Cardiac muscle cell (in vitro differentiated cells and primary cell): ENCODE results near the gene TUBA1B. TPM values are rescaled to one million over a fixed set of nuclear protein-coding genes. Genes with fewer than 3 reads are reported as not detected.

Source experiments
- DNase-seq, 2 donors: peaks; one replicate each; pipeline versions ENCODE4 v3.0.0 to v3.0.0-alpha.2; 2010 to 2017; ENCODE audit warnings: low read depth in 1 of 2, low spot score in 1 of 2
- H3K27ac ChIP-seq: fragments of 200-600 bp; sonication (generic); 2 replicates; pipeline ENCODE4 v1.5.1; 2016
- H3K27me3 ChIP-seq: fragments of 200-600 bp; sonication (generic); 2 replicates; pipeline ENCODE4 v1.6.0; 2016; ENCODE audit warnings: control low read depth
- H3K36me3 ChIP-seq: fragments of 200-600 bp; sonication (generic); 2 replicates; pipeline ENCODE4 v1.5.1; 2016; ENCODE audit warnings: control low read depth
- H3K4me1 ChIP-seq: fragments of 200-600 bp; sonication (generic); 2 replicates; pipeline ENCODE4 v1.8.1; 2017; ENCODE audit warnings: low read depth, mild to moderate bottlenecking, mixed run types
- H3K4me3 ChIP-seq: fragments of 200-600 bp; sonication (generic); 2 replicates; pipeline ENCODE4 v1.5.1; 2016; ENCODE audit warnings: mild to moderate bottlenecking
- H3K9me3 ChIP-seq: fragments of 200-600 bp; sonication (generic); 2 replicates; pipeline ENCODE4 v1.5.1; 2017; ENCODE audit warnings: low read depth, mild to moderate bottlenecking, control low read depth
- CTCF ChIP-seq: IDR thresholded peaks from 2 replicates; pipeline ENCODE4 v1.5.1; 2012; ENCODE audit warnings: low read depth, mild to moderate bottlenecking, low read length
- polyA plus RNA-seq: library from polyadenylated mRNA; unstranded; fragments of >200 nt; fragmentation: Nextera tagmentation; extraction: Ambion mirVana; gene quantifications from 2 replicates; pipeline ENCODE4 v1.2.1, GENCODE V29; 2016
- total RNA-seq: library from RNA; depleted of rRNA; stranded (reverse); fragments of >200 nt; gene quantifications from 2 replicates; pipeline ENCODE4 v1.2.3, GENCODE V29; 2016

TUBA1B gene
- total and polyA plus RNA-seq, 2 experiments from 2014 or later = 1,582 to 2,134 TPM

- H3K4me3 ChIP-seq = peak overlapping the region; percentile 73
- H3K36me3 ChIP-seq = no peaks in the 10 kb centered on the region
- TF ChIP-seq CTCF = no peak
- H3K4me1 ChIP-seq = peaks cover 10% of the 10 kb centered on the region
- no peak for DNase-seq
- H3K9me3 ChIP-seq = no peaks in the 10 kb centered on the region
- H3K27ac ChIP-seq = peak overlapping the region; percentile 61
- no peaks in the 10 kb centered on the region for H3K27me3 ChIP-seq
Measured at GRCh38 chr12:49111206-49111605, 20.0 kb downstream of the TUBA1B start.

GRCh38 chr12:49110464-49111155 lies 20.6 kb downstream of the TUBA1B start, which contains the start of gene LMBR1L:
Gene LMBR1L (minus strand): TSS chr12:49110847. CDS start chr12:49110555, 292 bp downstream.
- Histone ChIP-seq H3K36me3 (no peaks in the 10 kb centered on the region), H3K4me1 (peaks cover 10% of the 10 kb centered on the region), H3K9me3 (no peaks in the 10 kb centered on the region), H3K4me3 (peak within 1 kb of the TSS; percentile 73), H3K27me3 (no peaks in the 10 kb centered on the region), H3K27ac (peak within 1 kb of the TSS; percentile 87)
- DNase-seq = peak; percentile 98 to 99
- TF ChIP-seq CTCF = peak; percentile 52

- no peaks in the 10 kb centered on the region for H3K9me3 ChIP-seq
- TF ChIP-seq CTCF = no peak
- H3K27ac ChIP-seq = peak overlapping the region; percentile 87
- peak in 1 of 2 donors; percentile 29 for DNase-seq
- no peaks in the 10 kb centered on the region for H3K27me3 ChIP-seq
- H3K4me1 ChIP-seq = peaks cover 10% of the 10 kb centered on the region
- H3K4me3 ChIP-seq = peak overlapping the region; percentile 73
- H3K36me3 ChIP-seq = no peaks in the 10 kb centered on the region
Measured at GRCh38 chr12:49109641-49110463, 21.3 kb downstream of the TUBA1B start.

- peak overlapping the region; percentile 33 for H3K27ac ChIP-seq
- no peaks in the 10 kb centered on the region for H3K27me3 ChIP-seq
- peaks cover 10% of the 10 kb centered on the region for H3K4me1 ChIP-seq
- H3K36me3 ChIP-seq = peaks cover 3% of the 10 kb centered on the region
- no peak for TF ChIP-seq CTCF
- peak overlapping the region; percentile 73 for H3K4me3 ChIP-seq
- DNase-seq = peak in 1 of 2 donors; percentile 76
- no peaks in the 10 kb centered on the region for H3K9me3 ChIP-seq
Measured at GRCh38 chr12:49108958-49109404, 22.2 kb downstream of the TUBA1B start.

- Histone ChIP-seq H3K36me3 (peaks cover 36% of the 10 kb centered on the region), H3K27ac (no peak overlapping the region), H3K4me3 (no peak overlapping the region), H3K4me1 (peaks cover 10% of the 10 kb centered on the region), H3K9me3 (no peaks in the 10 kb centered on the region), H3K27me3 (no peaks in the 10 kb centered on the region)
- TF ChIP-seq CTCF = no peak
- peak in 1 of 2 donors; percentile 64 for DNase-seq
Measured at GRCh38 chr12:49105504-49106084, 25.6 kb downstream of the TUBA1B start.
